Astrocyte of the cerebellum (primary cell): ENCODE data around the gene CAMK2B.

ENCODE experiments used
- DNase-seq: peaks from one replicate; pipeline ENCODE4 v3.0.0-alpha.2; 2011; ENCODE audit warnings: low read depth
- H3K4me3 ChIP-seq: 2 replicates; pipeline ENCODE4 v1.5.1; 2011; ENCODE audit warnings: mild to moderate bottlenecking, low read depth, low read length, moderate library complexity
- CTCF ChIP-seq: IDR thresholded peaks from 2 replicates; pipeline ENCODE4 v1.5.1; 2012; ENCODE audit warnings: low read length, low read depth, moderate library complexity, mild to moderate bottlenecking; ENCODE audit errors: missing control alignments
- in situ Hi-C: cut with HindIII; loops from 2 replicates; pipeline ENCODE4 v1.10.0; 2017; ENCODE audit warnings: low sequenced_read_pairs

CAMK2B gene

GRCh38 chr7:44216019-44216418, 109.4 kb downstream of the CAMK2B start:
- no peak overlapping the region for H3K4me3 ChIP-seq
- in situ Hi-C loops: no loop called here
- no peak for TF ChIP-seq CTCF
- no peak for DNase-seq

GRCh38 chr7:44215531-44215930, 109.9 kb downstream of the CAMK2B start:
- in situ Hi-C loops: no loop called here
- no peak for DNase-seq

GRCh38 chr7:44213877-44214388, 111.5 kb downstream of the CAMK2B start:
- H3K4me3 ChIP-seq: no peak overlapping the region
- DNase-seq: no peak
- TF ChIP-seq CTCF: no peak
- in situ Hi-C loops: loop anchor here (5.0 kb wide), 3 partner anchors 53 to 137 kb away; no protein-coding TSS in a partner anchor

More at GRCh38 chr7:44215531-44215930, 109.9 kb downstream of the CAMK2B start:
- TF ChIP-seq CTCF: no peak
- no peak overlapping the region for H3K4me3 ChIP-seq

GRCh38 chr7:44213206-44213876, 112.1 kb downstream of the CAMK2B start:
- no peak for DNase-seq
- in situ Hi-C loops: loop anchor here (5.0 kb wide), 3 partner anchors 54 to 136 kb away; no protein-coding TSS in a partner anchor
- no peak for TF ChIP-seq CTCF
- H3K4me3 ChIP-seq: no peak overlapping the region

GRCh38 chr7:44212581-44213184, 112.7 kb downstream of the CAMK2B start:
- in situ Hi-C loops: loop anchor here (5.0 kb wide), 3 partner anchors 55 to 135 kb away; no protein-coding TSS in a partner anchor
- TF ChIP-seq CTCF: no peak
- DNase-seq: no peak
- H3K4me3 ChIP-seq: no peak overlapping the region

- TF ChIP-seq CTCF: no peak
- no peak overlapping the region for H3K4me3 ChIP-seq
- no peak for DNase-seq
- in situ Hi-C loops: loop anchor here (5.0 kb wide), 3 partner anchors 55 to 135 kb away; no protein-coding TSS in a partner anchor
Observed at GRCh38 chr7:44212018-44212417, 113.4 kb downstream of the CAMK2B start.
